ENCODE results near the gene LGALS4.
A peak's percentile ranks its signal among the peaks of the same experiment; 100 is the strongest.
"Not testable (repeated sequence)": the region's sequence is repeated elsewhere in the genome, so short reads cannot be mapped to it uniquely, and the experiment has no call there.

LGALS4 gene

GRCh38 chr19:38795549-38795948 is 17.2 kb downstream of the LGALS4 start:
- no peak for DNase-seq (ENCODE audit: low spot score)

GRCh38 chr19:38793671-38794070 is 19.1 kb downstream of the LGALS4 start:
- no peak for DNase-seq (ENCODE audit: low spot score)

GRCh38 chr19:38793177-38793576 is 19.6 kb downstream of the LGALS4 start:
- no peak for DNase-seq (ENCODE audit: low spot score)

GRCh38 chr19:38792250-38793111 is 20.3 kb downstream of the LGALS4 start:
- peak; percentile 90 for DNase-seq (ENCODE audit: low spot score)

GRCh38 chr19:38791451-38792064 is 21.2 kb downstream of the LGALS4 start:
- not testable (repeated sequence) for DNase-seq (ENCODE audit: low spot score)

GRCh38 chr19:38790507-38791403 is 22.0 kb downstream of the LGALS4 start:
- not testable (repeated sequence) for DNase-seq (ENCODE audit: low spot score)

- no peak for DNase-seq (ENCODE audit: low spot score)
Measured at GRCh38 chr19:38788478-38789243, 24.1 kb downstream of the LGALS4 start, which contains the start of gene LGALS7B. TSS of gene LGALS7B (plus strand) at chr19:38789200. CDS start at chr19:38789227, 27 bp downstream.

- no peak for DNase-seq (ENCODE audit: low spot score)
Measured at GRCh38 chr19:38786572-38787265, 26.0 kb downstream of the LGALS4 start.

- not testable (repeated sequence) for DNase-seq (ENCODE audit: low spot score)
Measured at GRCh38 chr19:38786061-38786460, 26.7 kb downstream of the LGALS4 start.

- no peak for DNase-seq (ENCODE audit: low spot score)
Measured at GRCh38 chr19:38785187-38785699, 27.5 kb downstream of the LGALS4 start.

- no peak for DNase-seq (ENCODE audit: low spot score)
Measured at GRCh38 chr19:38784224-38784623, 28.5 kb downstream of the LGALS4 start.

- not testable (repeated sequence) for DNase-seq (ENCODE audit: low spot score)
Measured at GRCh38 chr19:38782212-38782611, 30.5 kb downstream of the LGALS4 start.

- no peak for DNase-seq (ENCODE audit: low spot score)
Measured at GRCh38 chr19:38781058-38781457, 31.7 kb downstream of the LGALS4 start.

- no peak for DNase-seq (ENCODE audit: low spot score)
Measured at GRCh38 chr19:38780443-38780842, 32.3 kb downstream of the LGALS4 start.

- peak; percentile 2 for DNase-seq (ENCODE audit: low spot score)
Measured at GRCh38 chr19:38778733-38779132, 34.0 kb downstream of the LGALS4 start.

GRCh38 chr19:38774181-38774950 is 38.4 kb downstream of the LGALS4 start:
- no peak for DNase-seq (ENCODE audit: low spot score)

- DNase-seq (ENCODE audit: low spot score): no peak
Measured at GRCh38 chr19:38773469-38774177, 39.1 kb downstream of the LGALS4 start, which contains the start of gene LGALS7. TSS of gene LGALS7 (minus strand) at chr19:38773517. CDS start at chr19:38773492, 25 bp downstream.

GRCh38 chr19:38771569-38771968 is 41.2 kb downstream of the LGALS4 start:
- DNase-seq (ENCODE audit: low spot score): not testable (repeated sequence)

- not testable (repeated sequence) for DNase-seq (ENCODE audit: low spot score)
Measured at GRCh38 chr19:38770949-38771275, 41.8 kb downstream of the LGALS4 start.

All from HuH-7 (cell line).